Measurements from ENCODE around the gene BCS1L.

DNA sequence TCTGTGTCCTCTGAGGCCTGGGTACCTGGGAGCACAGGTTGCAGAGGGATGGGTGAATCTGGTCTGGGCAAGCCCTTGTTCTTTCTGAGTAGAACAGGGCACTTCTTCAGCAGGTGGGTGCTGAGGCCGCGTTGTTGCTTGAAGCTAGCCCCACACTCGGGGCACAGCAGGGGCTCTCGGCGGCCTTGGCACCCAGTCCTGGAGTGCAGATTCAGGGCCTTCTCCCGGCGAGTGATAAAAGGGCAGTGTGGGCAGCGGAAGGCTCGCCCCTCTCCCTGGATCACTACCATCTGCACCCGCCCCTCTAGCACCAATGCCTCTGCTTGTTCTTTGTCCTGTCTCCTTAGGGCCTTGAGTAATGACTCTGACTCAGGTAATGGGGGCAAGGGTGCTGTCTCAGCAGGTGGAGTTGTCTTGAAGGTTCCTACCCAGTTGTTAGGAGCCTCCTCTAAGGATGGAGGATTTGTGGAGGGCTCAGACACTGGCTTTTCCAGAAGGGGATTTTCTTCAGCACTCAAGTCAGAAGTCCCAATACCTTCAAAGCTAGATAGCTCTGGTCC is 15.7 kb upstream of the BCS1L start:
- TF ChIP-seq, protein P1, sequence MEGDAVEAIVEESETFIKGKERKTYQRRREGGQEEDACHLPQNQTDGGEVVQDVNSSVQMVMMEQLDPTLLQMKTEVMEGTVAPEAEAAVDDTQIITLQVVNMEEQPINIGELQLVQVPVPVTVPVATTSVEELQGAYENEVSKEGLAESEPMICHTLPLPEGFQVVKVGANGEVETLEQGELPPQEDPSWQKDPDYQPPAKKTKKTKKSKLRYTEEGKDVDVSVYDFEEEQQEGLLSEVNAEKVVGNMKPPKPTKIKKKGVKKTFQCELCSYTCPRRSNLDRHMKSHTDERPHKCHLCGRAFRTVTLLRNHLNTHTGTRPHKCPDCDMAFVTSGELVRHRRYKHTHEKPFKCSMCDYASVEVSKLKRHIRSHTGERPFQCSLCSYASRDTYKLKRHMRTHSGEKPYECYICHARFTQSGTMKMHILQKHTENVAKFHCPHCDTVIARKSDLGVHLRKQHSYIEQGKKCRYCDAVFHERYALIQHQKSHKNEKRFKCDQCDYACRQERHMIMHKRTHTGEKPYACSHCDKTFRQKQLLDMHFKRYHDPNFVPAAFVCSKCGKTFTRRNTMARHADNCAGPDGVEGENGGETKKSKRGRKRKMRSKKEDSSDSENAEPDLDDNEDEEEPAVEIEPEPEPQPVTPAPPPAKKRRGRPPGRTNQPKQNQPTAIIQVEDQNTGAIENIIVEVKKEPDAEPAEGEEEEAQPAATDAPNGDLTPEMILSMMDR (IDR thresholded peaks at IDR 0.05), result no peak
- no peak for TF ChIP-seq POLR2A (IDR thresholded peaks at IDR 0.05)
